A673 (cell line): ENCODE measurements around the gene LY86. TPM values are rescaled to one million over a fixed set of nuclear protein-coding genes. Genes with fewer than 3 reads are reported as not detected.

Experiments used
- BruUV-seq: library from RNA; stranded (reverse); fragments of 400-500 nt; replicated peaks from 2 replicates; lab custom pipeline; 2021; lab: Mats Ljungman, UMichigan
- CTCF ChIA-PET: fragments of 300-600 bp; sonication (Branson Sonifier 250); formaldehyde crosslinking; loops from one replicate; lab custom pipeline; 2022; ENCODE audit warnings: antibody characterized with exemption; lab: Charles Lee
- POLR2A ChIA-PET: fragments of 300-600 bp; sonication (Branson Sonifier 250); formaldehyde crosslinking; loops from one replicate; lab custom pipeline; 2022; ENCODE audit warnings: antibody characterized with exemption; ENCODE audit not compliant: low non-redundant PET; lab: Charles Lee
- DNase-seq: peaks from one replicate; pipeline ENCODE4 v3.0.0-alpha.2; 2015; ENCODE audit warnings: low spot score
- H3K27ac ChIP-seq: fragments of 200-600 bp; sonication (generic); 2 replicates; pipeline ENCODE4 v1.5.1; 2016; ENCODE audit warnings: mixed run types, low read depth, mild to moderate bottlenecking, mixed read lengths, antibody characterized with exemption, low read length; ENCODE audit not compliant: poor library complexity, severe bottlenecking
- H3K27me3 ChIP-seq: fragments of 200-600 bp; sonication (generic); replicated peaks from 2 replicates; pipeline ENCODE4 v1.6.1; 2017; ENCODE audit warnings: mixed run types, low read depth, mild to moderate bottlenecking, mixed read lengths, antibody characterized with exemption, low read length; ENCODE audit not compliant: insufficient read depth, poor library complexity
- H3K36me3 ChIP-seq: fragments of 200-600 bp; sonication (generic); 2 replicates; pipeline ENCODE4 v1.6.1; 2016; ENCODE audit warnings: mixed run types, mild to moderate bottlenecking, mixed read lengths, antibody characterized with exemption, low read length; ENCODE audit not compliant: insufficient read depth, poor library complexity, severe bottlenecking
- H3K4me1 ChIP-seq: fragments of 200-600 bp; sonication (generic); 2 replicates; pipeline ENCODE4 v1.6.1; 2017; ENCODE audit warnings: mixed run types, mild to moderate bottlenecking, mixed read lengths, antibody characterized with exemption, low read length; ENCODE audit not compliant: insufficient read depth, poor library complexity, severe bottlenecking
- H3K4me3 ChIP-seq: fragments of 200-600 bp; sonication (generic); 2 replicates; pipeline ENCODE4 v1.5.1; 2016; ENCODE audit warnings: low read depth, mixed run types, mild to moderate bottlenecking, mixed read lengths, low read length; ENCODE audit not compliant: poor library complexity, severe bottlenecking
- H3K9me3 ChIP-seq: fragments of 200-600 bp; sonication (generic); 2 replicates; pipeline ENCODE4 v1.6.1; 2016; ENCODE audit warnings: mixed run types, low read depth, mild to moderate bottlenecking, mixed read lengths, antibody characterized with exemption, low read length; ENCODE audit not compliant: poor library complexity, severe bottlenecking
- CTCF ChIP-seq: fragments of 300-800, 200-600 bp; sonication (generic); conservative IDR thresholded peaks from 2 replicates; pipeline ENCODE4 v1.5.1; 2017; ENCODE audit warnings: low read depth, mild to moderate bottlenecking, antibody characterized with exemption, low read length, moderate library complexity, mixed read lengths
- EZH2 ChIP-seq: fragments of 200-600 bp; sonication (generic); IDR thresholded peaks from 2 replicates; pipeline ENCODE4 v1.6.1; 2017; ENCODE audit warnings: borderline replicate concordance, low read depth, mild to moderate bottlenecking, mixed read lengths, antibody characterized with exemption, low read length; ENCODE audit not compliant: poor library complexity, severe bottlenecking
- intact Hi-C: fragments of 100-400 bp; cut with micrococcal nuclease; formaldehyde crosslinking; loops from one replicate; pipeline ENCODE4 v1.10.0; 2022; ENCODE audit not compliant: unreplicated experiment
- total RNA-seq: library from RNA; stranded (reverse); gene quantifications from 2 replicates; pipeline ENCODE4 v1.2.3, GENCODE V29; 2021

Gene LY86
- total RNA-seq, 1 experiment from 2014 or later, result not detected

DNA sequence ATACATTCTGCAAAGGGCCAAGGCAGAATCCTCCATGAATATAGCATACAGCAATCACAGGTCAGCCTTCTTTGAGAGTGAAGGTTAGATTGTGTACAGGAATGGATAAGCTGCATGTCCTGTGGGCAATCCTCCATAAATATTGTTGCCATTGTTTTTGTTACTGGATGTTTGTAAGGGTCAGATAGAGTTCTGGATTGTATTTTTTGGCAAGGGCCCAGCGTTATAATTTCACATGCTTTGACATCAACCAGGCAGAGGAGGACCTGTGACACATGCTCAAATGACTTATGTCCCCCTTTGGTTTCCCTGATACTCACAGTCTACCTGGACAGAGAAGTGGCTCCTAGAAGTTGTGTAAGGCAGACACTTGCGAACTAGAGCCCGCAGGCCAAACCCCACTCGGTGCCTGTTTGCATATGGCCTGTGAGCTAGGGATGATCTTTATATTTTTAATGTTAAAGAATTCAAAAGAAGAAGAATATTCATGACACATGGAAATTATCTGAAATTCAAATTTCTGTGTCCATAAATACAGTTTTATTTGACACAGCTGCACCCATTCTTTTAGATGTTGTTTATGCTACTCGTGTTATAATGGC, 5.4 kb downstream of the LY86 start:
- H3K4me3 ChIP-seq, result no peak overlapping the region
- no peak for TF ChIP-seq CTCF
- no peak for TF ChIP-seq EZH2
- intact Hi-C loops, result no loop called here
- no peak for DNase-seq
- no peaks in the 10 kb centered on the region for H3K9me3 ChIP-seq
- BruUV-seq, result no TSS peak
- H3K27ac ChIP-seq, result no peak overlapping the region
- no peaks in the 10 kb centered on the region for H3K4me1 ChIP-seq
- ChIA-PET CTCF (no interaction called here), POLR2A (no interaction called here)
- no peaks in the 10 kb centered on the region for H3K27me3 ChIP-seq
- no peaks in the 10 kb centered on the region for H3K36me3 ChIP-seq

DNA sequence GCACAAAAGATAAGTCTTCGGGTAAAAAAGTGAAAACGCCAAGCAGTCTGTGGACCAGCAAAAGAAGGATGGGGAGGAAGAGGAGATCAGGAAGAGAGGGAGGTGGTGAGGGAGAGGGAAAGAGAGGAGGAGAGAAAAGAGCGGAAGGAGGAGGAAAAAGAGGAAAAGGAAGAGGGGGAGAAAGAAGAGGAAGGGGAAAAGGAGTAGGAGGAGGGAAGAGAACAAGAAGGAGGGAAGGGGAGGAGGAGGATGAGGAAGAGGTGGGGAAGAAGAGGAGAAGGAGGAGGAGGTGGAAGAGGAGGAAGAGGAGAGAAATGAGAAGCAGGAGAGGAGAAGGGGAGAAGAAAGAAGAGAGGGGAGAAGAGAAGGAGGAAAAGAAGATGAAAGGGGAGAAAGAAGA, 6.5 kb downstream of the LY86 start:
- no peaks in the 10 kb centered on the region for H3K9me3 ChIP-seq
- no peaks in the 10 kb centered on the region for H3K27me3 ChIP-seq
- no peak overlapping the region for H3K4me3 ChIP-seq
- no peak for TF ChIP-seq CTCF
- no peak for TF ChIP-seq EZH2
- no TSS peak for BruUV-seq
- CTCF ChIA-PET, result no interaction called here
- intact Hi-C loops, result no loop called here
- no peak overlapping the region for H3K27ac ChIP-seq
- no peak for DNase-seq
- POLR2A ChIA-PET, result no interaction called here
- H3K36me3 ChIP-seq, result no peaks in the 10 kb centered on the region
- H3K4me1 ChIP-seq, result no peaks in the 10 kb centered on the region

DNA sequence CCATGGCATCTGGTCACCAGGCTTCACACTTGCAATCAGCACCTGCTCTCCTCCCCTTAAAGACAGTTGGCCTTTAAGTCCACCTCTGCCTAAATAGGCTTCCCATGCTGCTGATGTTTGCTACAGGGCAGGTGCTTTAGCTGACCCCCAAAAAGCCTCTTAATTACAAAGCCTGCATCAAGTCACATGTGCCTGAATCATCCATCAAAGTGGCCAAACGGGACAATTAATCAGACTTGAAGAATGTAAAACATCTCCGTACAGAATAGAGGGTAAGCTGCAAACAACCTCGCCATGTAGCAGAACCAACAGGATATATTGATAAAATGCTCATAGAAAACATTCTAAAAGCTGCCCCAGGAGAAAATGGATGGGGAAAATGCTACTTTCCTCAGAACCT, 7.4 kb downstream of the LY86 start:
- H3K27ac ChIP-seq, result no peak overlapping the region
- H3K4me3 ChIP-seq, result no peak overlapping the region
- H3K36me3 ChIP-seq, result no peaks in the 10 kb centered on the region
- ChIA-PET CTCF (no interaction called here), POLR2A (no interaction called here)
- DNase-seq, result no peak
- H3K4me1 ChIP-seq, result no peaks in the 10 kb centered on the region
- TF ChIP-seq EZH2 (no peak), CTCF (no peak)
- H3K27me3 ChIP-seq, result no peaks in the 10 kb centered on the region
- intact Hi-C loops, result no loop called here
- BruUV-seq, result no TSS peak
- no peaks in the 10 kb centered on the region for H3K9me3 ChIP-seq
